Panc1 (cell line): ENCODE data around the gene COL4A1. TPM values are rescaled to one million over a fixed set of nuclear protein-coding genes. Genes with fewer than 3 reads are reported as not detected.

Experiments used
- ATAC-seq: fragments of 200-7000 bp; cut with Tn5 transposase; 2 replicates; pipeline ENCODE4 v1.9.1; 2020; ENCODE audit warnings: mild to moderate bottlenecking, moderate library complexity
- BruUV-seq: library from RNA; stranded (reverse); fragments of 400-500 nt; replicated peaks from 2 replicates; lab custom pipeline; 2021; lab: Mats Ljungman, UMichigan
- CTCF ChIA-PET: fragments of 300-600 bp; sonication (Branson Sonifier 250); formaldehyde crosslinking; loops from one replicate; lab custom pipeline; 2022; ENCODE audit warnings: antibody characterized with exemption; lab: Charles Lee
- POLR2A ChIA-PET: fragments of 300-600 bp; sonication (Branson Sonifier 250); formaldehyde crosslinking; loops from one replicate; lab custom pipeline; 2022; ENCODE audit warnings: antibody characterized with exemption; lab: Charles Lee
- DNase-seq: peaks from one replicate; pipeline ENCODE4 v3.0.0-alpha.2; 2010; ENCODE audit warnings: low read depth, low spot score
- H3K27ac ChIP-seq: 2 replicates; pipeline ENCODE4 v1.5.1; 2011; ENCODE audit warnings: mild to moderate bottlenecking, low read length, inconsistent platforms
- H3K27me3 ChIP-seq: fragments of 200-500 bp; sonication (Bioruptor generic); 2 replicates; pipeline ENCODE4 v1.6.0; 2014; ENCODE audit warnings: low read length, inconsistent platforms; ENCODE audit not compliant: control insufficient read depth, insufficient read depth
- H3K36me3 ChIP-seq: fragments of 200-500 bp; sonication (Bioruptor generic); 2 replicates; pipeline ENCODE4 v1.5.1; 2014; ENCODE audit warnings: inconsistent platforms, mild to moderate bottlenecking, low read length, moderate library complexity; ENCODE audit not compliant: control insufficient read depth, insufficient read depth
- H3K4me1 ChIP-seq: 2 replicates; pipeline ENCODE4 v1.5.1; 2011; ENCODE audit warnings: inconsistent platforms, mild to moderate bottlenecking, low read length, moderate library complexity; ENCODE audit not compliant: control insufficient read depth, insufficient read depth
- H3K4me3 ChIP-seq, 2 experiments: 2 replicates each; pipeline ENCODE4 v1.5.1; 2011 to 2012; ENCODE audit warnings: low read depth in 2 of 2, low read length in 2 of 2, mild to moderate bottlenecking in 2 of 2, inconsistent platforms in 1 of 2, moderate library complexity in 1 of 2
- H3K9me3 ChIP-seq: fragments of 200-500 bp; sonication (Bioruptor generic); 2 replicates; pipeline ENCODE4 v1.5.1; 2014; ENCODE audit warnings: low read depth, mild to moderate bottlenecking, inconsistent platforms, low read length, moderate library complexity; ENCODE audit not compliant: control insufficient read depth, insufficient read depth
- CTCF ChIP-seq: fragments of 450-650 bp; IDR thresholded peaks from 2 replicates; pipeline ENCODE4 v1.5.1; 2017; ENCODE audit warnings: mild to moderate bottlenecking
- POLR2AphosphoS5 ChIP-seq: IDR thresholded peaks from 2 replicates; pipeline ENCODE4 v1.6.1; 2012; ENCODE audit warnings: mild to moderate bottlenecking, low read depth, low read length, moderate library complexity
- REST ChIP-seq, 2 experiments: IDR thresholded peaks; 2 replicates each; pipeline ENCODE4 v1.6.1; 2011 to 2012; ENCODE audit warnings: low read depth in 2 of 2, control low read depth in 1 of 2, low read length in 1 of 2, mild to moderate bottlenecking in 1 of 2, moderate library complexity in 1 of 2; ENCODE audit not compliant: insufficient read depth in 1 of 2
- SIN3A ChIP-seq: IDR thresholded peaks from 2 replicates; pipeline ENCODE4 v1.6.1; 2012; ENCODE audit warnings: low read depth, mild to moderate bottlenecking, low read length, moderate library complexity, borderline replicate concordance; ENCODE audit not compliant: insufficient read depth
- TCF7L2 ChIP-seq: IDR thresholded peaks from 2 replicates; pipeline ENCODE4 v1.6.1; 2011; ENCODE audit warnings: mild to moderate bottlenecking, low read depth, low read length, inconsistent platforms
- in situ Hi-C: cut with HindIII; loops from 2 replicates; pipeline ENCODE4 v1.10.0; 2016; ENCODE audit warnings: low sequenced_read_pairs, low pct_unique_long_range_greater_than_20kb
- intact Hi-C: fragments of 100-400 bp; cut with micrococcal nuclease; formaldehyde crosslinking; loops from one replicate; pipeline ENCODE4 v1.10.0; 2022; ENCODE audit not compliant: unreplicated experiment
- total RNA-seq: library from RNA; stranded (reverse); gene quantifications from one replicate; pipeline ENCODE4 v1.2.1, GENCODE V29; 2021; ENCODE audit not compliant: unreplicated experiment

Gene COL4A1
- total RNA-seq, 1 experiment from 2014 or later, result 1.1 TPM

- H3K4me3 ChIP-seq, result no peak overlapping the region
- ChIA-PET CTCF (no interaction called here), POLR2A (no interaction called here)
- H3K9me3 ChIP-seq, result no peaks in the 10 kb centered on the region
- intact Hi-C loops (no loop called here), in situ Hi-C loops (no loop called here)
- H3K4me1 ChIP-seq, result no peaks in the 10 kb centered on the region
- BruUV-seq, result no TSS peak
- no peak for ATAC-seq
- no peaks in the 10 kb centered on the region; the same call in 1 of the 2 replicates for H3K27me3 ChIP-seq
- TF ChIP-seq REST (IDR thresholded peaks at IDR 0.05; ENCODE audit: insufficient read depth in 1 of 2, low read depth in 2 of 2, low read length in 1 of 2) (no peak), TCF7L2 (no peak), CTCF (no peak), POLR2AphosphoS5 (no peak), SIN3A (no peak)
- H3K36me3 ChIP-seq, result no peaks in the 10 kb centered on the region
- H3K27ac ChIP-seq, result no peak overlapping the region
- no peak for DNase-seq
These were observed 15.7 kb downstream of the COL4A1 start for GRCh38 chr13:110291286-110291685.

- Histone ChIP-seq H3K4me3 (no peak overlapping the region), H3K27ac (no peak overlapping the region), H3K9me3 (no peaks in the 10 kb centered on the region), H3K27me3 (no peaks in the 10 kb centered on the region; the same call in 1 of the 2 replicates), H3K4me1 (no peaks in the 10 kb centered on the region), H3K36me3 (no peaks in the 10 kb centered on the region)
- intact Hi-C loops (no loop called here), in situ Hi-C loops (no loop called here)
- no peak for ATAC-seq
- no peak for DNase-seq
- ChIA-PET CTCF (no interaction called here), POLR2A (no interaction called here)
- BruUV-seq, result no TSS peak
- TF ChIP-seq CTCF, result no peak
These were observed 16.1 kb downstream of the COL4A1 start for GRCh38 chr13:110290826-110291225.
